Stimulated activated CD8-positive, alpha-beta memory T cell treated with anti-CD3 and anti-CD28 coated beads, Interleukin-12 subunit alpha, Interleukin-12 subunit beta, amount 100 ng/mL, for 4 hours (primary cell): ENCODE data around the gene CUTA.
"Not testable (repeated sequence)": the region's sequence is repeated elsewhere in the genome, so short reads cannot be mapped to it uniquely, and the experiment has no call there.

Experiments
- DNase-seq: peaks from one replicate; pipeline ENCODE4 v3.0.0-alpha.2; 2020; ENCODE audit warnings: low read depth

The CUTA gene

DNA sequence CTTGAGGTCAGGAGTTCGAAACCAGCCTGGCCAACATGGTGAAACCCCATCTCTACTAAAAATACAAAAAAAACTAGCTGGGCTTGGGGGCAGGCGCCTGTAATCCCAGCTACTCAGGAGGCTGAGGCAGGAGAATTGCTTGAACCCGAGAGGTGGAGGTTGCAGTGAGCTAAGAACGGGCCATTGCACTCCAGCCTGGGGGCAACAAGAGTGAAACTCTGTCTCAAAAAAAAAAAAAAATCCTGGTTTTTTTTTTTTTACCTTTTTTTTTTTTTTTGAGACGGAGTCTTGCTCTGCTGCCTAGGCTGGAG lies 50.2 kb downstream of the CUTA start:
- DNase-seq = not testable (repeated sequence)

DNA sequence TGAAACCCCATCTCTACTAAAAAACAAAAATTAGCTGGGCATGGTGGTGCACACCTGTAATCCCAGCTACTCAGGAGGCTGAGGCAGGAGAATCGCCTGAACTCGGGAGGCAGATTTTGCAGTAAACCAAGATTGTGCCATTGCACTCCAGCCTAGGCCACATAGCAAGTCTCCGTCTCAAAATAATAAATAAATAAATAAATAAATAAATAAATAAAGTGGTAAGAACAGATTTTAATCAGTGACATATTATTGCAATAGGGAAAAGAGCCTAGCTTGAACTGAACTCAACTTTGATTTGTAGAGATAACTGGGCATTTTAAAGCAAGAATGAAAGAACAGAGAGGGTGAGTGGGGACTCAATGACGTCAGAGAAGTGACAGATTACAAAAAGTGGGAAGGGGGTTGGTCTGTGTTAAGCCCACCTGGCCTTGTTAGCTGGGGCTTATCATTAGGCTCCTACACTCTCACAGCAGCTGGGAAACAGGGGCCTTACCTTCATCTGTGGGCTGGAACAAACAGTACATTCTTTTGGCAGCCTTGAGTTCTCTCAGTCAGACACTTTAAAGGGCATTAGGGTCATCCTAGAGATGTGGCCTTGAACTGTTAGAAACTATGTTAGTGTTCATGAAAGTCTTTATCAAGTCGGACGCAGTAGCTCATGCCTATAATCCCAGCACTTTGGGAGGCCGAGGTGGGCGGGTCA lies 50.7 kb downstream of the CUTA start:
- DNase-seq = no peak
